ENCODE data around the gene FLYWCH1. TPM values are rescaled to one million over a fixed set of nuclear protein-coding genes. Genes with fewer than 3 reads are reported as not detected.

FLYWCH1 gene
- polyA plus RNA-seq, 6 donors from 2014 or later, result 6.3 to 13.4 (median 9.5) TPM

DNA sequence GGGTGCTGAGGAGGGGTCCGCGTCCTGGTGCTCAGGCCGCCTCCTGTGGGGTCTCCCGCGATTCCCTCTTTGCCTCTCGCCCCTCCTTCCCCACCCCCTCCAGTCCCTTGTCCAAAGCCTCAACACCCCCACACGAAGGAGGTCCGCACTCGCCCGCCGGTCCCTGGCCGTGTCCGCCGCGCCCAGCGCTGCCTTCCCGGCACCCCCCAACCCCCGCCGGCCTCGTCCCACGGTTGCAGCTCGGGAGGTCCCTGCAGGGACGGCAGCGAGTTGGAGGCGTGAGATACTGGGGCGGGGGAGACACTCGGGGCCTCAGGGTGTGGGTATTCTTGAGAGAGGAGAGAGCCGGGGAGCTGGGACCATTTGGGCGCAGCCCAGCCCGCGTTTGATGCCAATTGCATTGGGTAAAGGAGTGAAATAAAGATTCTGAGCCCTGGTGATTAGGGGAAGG, 28.2 kb upstream of the FLYWCH1 start:
- Mint-ChIP-seq H3K4me3 (peak overlapping the region; percentile 82 to 97 (median 93)), H3K9me3 (peaks cover 0 to 4% (median 0%) of the 10 kb centered on the region in 7 donors), H3K36me3 (no peaks in the 10 kb centered on the region), H3K27ac (peak overlapping the region in 4 of 6 donors; percentile 69 to 90 (median 86)), H3K27me3 (no peaks in the 10 kb centered on the region), H3K4me1 (peaks cover 9 to 17% (median 16%) of the 10 kb centered on the region in 3 donors)
- DNase-seq, result peak; percentile 10
- no peak for ATAC-seq (ENCODE audit: low read depth in 2 of 2)

DNA sequence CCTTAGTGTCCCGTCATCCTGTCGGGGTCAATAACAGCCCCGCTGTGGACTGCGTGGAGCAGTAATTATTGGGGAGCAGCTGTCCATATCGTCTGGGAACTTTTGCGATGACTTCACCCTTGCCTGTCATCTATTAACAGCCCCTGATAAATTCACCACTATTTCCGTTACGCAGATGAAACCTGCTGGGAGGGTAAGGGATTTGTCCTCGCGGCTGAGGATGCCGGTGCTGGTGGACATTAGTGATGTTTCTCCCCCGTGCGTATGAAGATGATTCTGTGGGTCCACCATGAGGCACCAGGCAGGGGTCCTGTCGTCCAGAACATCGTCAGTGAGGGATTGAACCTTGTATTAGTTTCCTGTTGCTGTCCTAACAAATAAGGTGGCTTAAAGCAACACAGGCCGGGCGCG, 27.7 kb upstream of the FLYWCH1 start:
- peaks cover 9 to 17% (median 16%) of the 10 kb centered on the region in 3 donors for H3K4me1 Mint-ChIP-seq
- H3K36me3 Mint-ChIP-seq, result no peaks in the 10 kb centered on the region
- H3K9me3 Mint-ChIP-seq, result peaks cover 0 to 4% (median 0%) of the 10 kb centered on the region in 7 donors
- no peaks in the 10 kb centered on the region for H3K27me3 Mint-ChIP-seq
- H3K4me3 Mint-ChIP-seq, result peak overlapping the region; percentile 82 to 97 (median 92)
- H3K27ac Mint-ChIP-seq, result peak overlapping the region in 4 of 6 donors; percentile 69 to 90 (median 86)
- DNase-seq (no peak), ATAC-seq (ENCODE audit: low read depth in 2 of 2) (no peak)

DNA sequence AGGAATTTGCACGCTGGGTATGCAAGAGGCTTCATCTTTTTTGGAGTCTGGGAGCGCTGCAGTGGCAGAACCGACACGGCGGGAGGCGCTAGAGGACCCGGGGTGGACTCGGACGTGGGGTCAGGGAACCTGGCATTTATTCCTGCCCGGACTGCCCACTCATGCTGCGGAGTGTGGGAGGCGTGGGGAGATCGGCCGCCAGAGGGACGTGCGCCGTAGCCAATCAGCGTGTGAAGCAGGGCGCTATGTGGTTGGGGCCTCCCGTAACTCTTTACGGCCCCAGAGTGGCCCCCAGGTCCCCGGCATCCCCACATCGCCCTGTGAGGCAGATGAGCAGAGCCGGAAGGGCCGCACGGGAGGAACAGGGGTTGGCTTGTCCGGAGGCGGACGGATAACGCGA, 17.5 kb upstream of the FLYWCH1 start:
- ATAC-seq (ENCODE audit: low read depth in 2 of 2), result no peak
- Mint-ChIP-seq H3K36me3 (no peaks in the 10 kb centered on the region), H3K4me1 (peaks cover 10 to 11% (median 11%) of the 10 kb centered on the region in 3 donors), H3K9me3 (no peaks in the 10 kb centered on the region), H3K4me3 (peak overlapping the region in 1 of 8 donors; percentile 63), H3K27me3 (no peaks in the 10 kb centered on the region), H3K27ac (no peak overlapping the region)
- DNase-seq, result no peak

DNA sequence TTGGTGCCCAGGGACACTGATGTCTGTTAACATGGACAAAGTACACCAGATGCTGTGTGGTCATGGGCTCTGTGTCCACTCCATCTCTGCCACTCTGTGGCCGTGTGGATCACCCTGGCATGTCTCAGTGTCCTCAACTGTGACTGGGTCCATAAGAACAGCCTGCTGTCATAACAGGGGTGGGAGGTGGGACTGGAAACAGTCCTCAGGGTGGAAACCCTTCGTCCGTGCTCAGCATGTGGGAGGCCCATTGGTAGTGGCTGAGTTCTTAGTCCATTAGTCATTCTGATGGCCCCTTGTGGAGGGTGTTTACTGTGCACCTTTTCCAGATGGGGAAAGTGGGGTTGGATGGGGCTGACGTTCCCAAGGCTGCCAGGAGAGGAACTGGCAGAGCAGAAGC, 15.9 kb upstream of the FLYWCH1 start:
- Mint-ChIP-seq H3K27ac (no peak overlapping the region), H3K9me3 (no peaks in the 10 kb centered on the region), H3K36me3 (no peaks in the 10 kb centered on the region), H3K27me3 (no peaks in the 10 kb centered on the region), H3K4me1 (peaks cover 10 to 11% (median 11%) of the 10 kb centered on the region in 3 donors), H3K4me3 (peak overlapping the region in 2 of 8 donors; percentile 12 to 37)
- ATAC-seq (ENCODE audit: low read depth in 2 of 2) (no peak), DNase-seq (no peak)

DNA sequence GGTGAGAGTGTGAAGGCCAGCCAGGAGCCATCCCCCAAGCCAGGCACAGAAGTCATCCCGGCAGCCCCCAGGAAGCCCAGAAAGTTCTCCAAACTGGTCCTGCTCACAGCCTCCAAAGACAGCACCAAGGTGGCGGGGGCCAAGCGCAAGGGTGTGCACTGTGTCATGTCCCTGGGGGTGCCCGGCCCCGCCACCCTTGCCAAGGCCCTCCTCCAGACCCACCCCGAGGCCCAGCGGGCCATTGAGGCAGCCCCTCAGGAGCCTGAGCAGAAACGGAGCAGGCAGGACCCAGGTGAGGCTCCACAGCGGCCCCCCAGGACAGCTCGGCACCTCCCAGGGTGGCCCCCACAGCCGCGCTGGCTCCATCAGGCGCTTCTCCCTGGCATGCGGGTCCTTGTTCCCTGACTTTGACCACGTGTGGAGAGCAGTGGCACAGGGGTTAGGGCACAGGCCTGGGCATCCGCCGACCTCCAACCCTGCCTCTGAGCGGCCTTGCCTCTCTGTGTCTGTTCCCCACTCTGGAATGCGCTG, 15.2 kb upstream of the FLYWCH1 start:
- H3K27me3 Mint-ChIP-seq, result no peaks in the 10 kb centered on the region
- H3K4me1 Mint-ChIP-seq, result peaks cover 10 to 11% (median 11%) of the 10 kb centered on the region in 3 donors
- H3K36me3 Mint-ChIP-seq, result no peaks in the 10 kb centered on the region
- H3K4me3 Mint-ChIP-seq, result peak overlapping the region in 7 of 8 donors; percentile 37 to 84 (median 64)
- DNase-seq (no peak), ATAC-seq (ENCODE audit: low read depth in 2 of 2) (no peak)
- H3K27ac Mint-ChIP-seq, result peak overlapping the region in 4 of 6 donors; percentile 43 to 89 (median 76)
- H3K9me3 Mint-ChIP-seq, result no peaks in the 10 kb centered on the region

DNA sequence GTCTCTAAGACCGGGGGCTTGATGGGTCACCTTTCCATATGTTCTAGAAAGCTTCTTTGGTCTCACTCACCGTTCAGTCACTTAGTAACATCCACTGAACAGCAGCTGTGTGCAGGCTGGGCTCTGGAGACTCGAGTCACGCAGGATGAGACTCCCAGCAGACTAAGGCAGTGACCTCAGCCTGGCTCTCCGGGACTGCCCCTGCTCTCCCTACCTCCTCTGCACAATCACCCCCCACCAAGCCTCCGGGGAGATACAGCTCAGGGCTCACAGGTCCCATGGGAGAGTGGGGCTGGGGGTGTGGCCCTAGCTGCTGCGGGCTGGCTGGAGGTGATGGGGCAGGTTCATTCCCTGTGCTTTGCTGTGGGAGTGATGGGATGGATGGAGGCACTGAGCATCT, 14.6 kb upstream of the FLYWCH1 start:
- DNase-seq (peak; percentile 82), ATAC-seq (ENCODE audit: low read depth in 2 of 2) (peak; percentile 98 to 99)
- Mint-ChIP-seq H3K36me3 (no peaks in the 10 kb centered on the region), H3K9me3 (no peaks in the 10 kb centered on the region), H3K27me3 (no peaks in the 10 kb centered on the region), H3K4me3 (peak overlapping the region; percentile 37 to 84 (median 60)), H3K4me1 (peaks cover 10 to 11% (median 11%) of the 10 kb centered on the region in 3 donors), H3K27ac (peak overlapping the region in 5 of 6 donors; percentile 43 to 89 (median 75))

DNA sequence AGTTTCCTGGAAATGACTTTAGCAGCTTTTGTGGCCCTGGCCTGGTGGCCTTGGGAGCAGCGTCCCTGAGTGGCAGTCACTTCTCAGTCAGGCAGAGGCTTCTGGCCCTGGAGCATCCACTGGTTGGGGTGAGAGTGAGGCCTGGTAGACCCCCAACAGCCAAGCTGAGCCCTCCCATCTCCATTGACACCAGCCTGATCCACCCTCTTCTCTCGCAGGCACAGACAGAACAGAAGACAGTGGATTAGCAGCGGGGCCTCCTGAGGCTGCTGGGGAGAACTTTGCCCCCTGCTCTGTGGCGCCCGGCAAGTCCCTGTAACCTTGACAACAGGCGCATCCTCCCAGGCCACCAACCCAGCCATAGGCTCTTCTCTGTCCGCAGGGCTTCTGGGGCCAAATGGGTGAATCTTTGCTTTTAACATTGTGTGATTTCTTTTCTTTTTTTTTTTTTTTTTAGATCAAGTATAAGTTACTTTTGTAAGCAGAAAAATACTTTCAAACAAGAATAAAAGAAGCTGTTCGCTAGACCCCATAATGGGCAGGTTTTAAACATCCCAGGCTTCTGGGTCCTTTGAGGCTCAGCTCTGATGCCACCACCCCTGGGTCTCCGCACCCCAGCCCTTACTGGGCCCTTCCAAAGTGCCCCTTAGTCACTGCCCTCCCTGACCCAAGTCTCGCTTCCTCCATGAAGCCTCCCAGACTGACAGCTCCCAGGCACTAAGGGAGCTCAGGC, 12.7 kb upstream of the FLYWCH1 start:
- no peaks in the 10 kb centered on the region for H3K36me3 Mint-ChIP-seq
- peaks cover 13 to 17% (median 15%) of the 10 kb centered on the region in 3 donors for H3K4me1 Mint-ChIP-seq
- H3K27ac Mint-ChIP-seq, result peak overlapping the region in 3 of 6 donors; percentile 11 to 72 (median 42)
- ATAC-seq (ENCODE audit: low read depth in 2 of 2) (no peak), DNase-seq (no peak)
- H3K4me3 Mint-ChIP-seq, result peak overlapping the region in 1 of 8 donors; percentile 15
- H3K9me3 Mint-ChIP-seq, result no peaks in the 10 kb centered on the region
- H3K27me3 Mint-ChIP-seq, result no peaks in the 10 kb centered on the region

DNA sequence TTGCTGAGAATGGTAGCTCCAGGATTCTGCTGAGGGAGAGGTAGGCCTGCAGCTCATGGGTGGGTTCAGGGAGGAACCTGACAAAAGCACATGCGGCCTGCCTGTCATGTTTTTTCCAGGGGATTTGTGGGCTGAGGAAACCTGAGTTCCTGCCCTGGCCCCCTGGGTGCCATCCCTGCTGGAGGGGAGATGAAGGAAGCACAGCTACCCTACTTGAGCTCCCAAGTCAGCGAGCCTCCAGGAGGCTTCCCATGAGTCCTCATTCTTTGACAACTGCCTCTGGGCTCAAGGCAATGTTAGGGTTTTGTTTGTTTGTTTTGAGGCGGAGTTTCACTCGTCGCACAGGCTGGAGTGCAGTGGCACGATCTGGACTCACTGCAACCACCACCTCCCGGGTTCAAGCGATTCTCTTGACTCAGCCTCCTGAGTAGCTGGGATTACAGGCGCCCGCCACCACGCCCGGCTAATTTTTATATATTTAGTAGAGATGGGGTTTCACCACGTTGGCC, 12.1 kb upstream of the FLYWCH1 start:
- H3K27ac Mint-ChIP-seq, result no peak overlapping the region
- no peak for DNase-seq
- H3K4me1 Mint-ChIP-seq, result peaks cover 18 to 21% (median 19%) of the 10 kb centered on the region in 3 donors
- no peaks in the 10 kb centered on the region for H3K9me3 Mint-ChIP-seq
- H3K36me3 Mint-ChIP-seq, result no peaks in the 10 kb centered on the region
- ATAC-seq (ENCODE audit: low read depth in 2 of 2), result no peak
- H3K4me3 Mint-ChIP-seq, result peak overlapping the region in 2 of 8 donors; percentile 41 to 53
- H3K27me3 Mint-ChIP-seq, result no peaks in the 10 kb centered on the region

DNA sequence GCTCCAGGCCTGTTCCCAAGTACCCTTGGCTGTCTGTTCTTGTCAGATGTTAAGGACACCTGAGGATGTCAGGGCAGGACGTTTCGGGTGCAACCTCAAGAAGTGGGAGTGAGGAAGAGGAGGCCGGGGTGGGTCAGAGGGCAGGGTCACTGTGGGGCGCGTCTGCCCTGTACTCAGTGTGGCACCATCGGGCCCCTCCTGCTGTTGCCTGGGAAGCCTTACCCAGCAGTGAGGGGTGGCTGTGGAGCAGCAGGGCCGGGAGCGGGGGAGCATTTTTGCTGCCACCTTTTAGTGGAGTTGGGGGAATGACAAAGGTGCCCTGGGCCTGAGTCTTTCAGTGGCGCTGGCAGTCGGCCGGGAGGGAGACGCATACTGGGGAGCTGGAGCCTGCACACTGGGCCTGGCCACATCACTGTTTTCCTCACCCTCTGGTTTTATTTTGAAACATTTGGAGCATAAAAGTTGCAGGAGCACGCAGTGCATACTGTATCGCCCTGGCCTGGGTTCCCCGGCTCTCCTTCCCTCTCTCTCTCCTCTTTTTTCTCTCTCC, 11.1 kb upstream of the FLYWCH1 start:
- no peaks in the 10 kb centered on the region for H3K27me3 Mint-ChIP-seq
- no peaks in the 10 kb centered on the region for H3K36me3 Mint-ChIP-seq
- peak overlapping the region in 1 of 8 donors; percentile 41 for H3K4me3 Mint-ChIP-seq
- peaks cover 20 to 25% (median 21%) of the 10 kb centered on the region in 3 donors for H3K4me1 Mint-ChIP-seq
- ATAC-seq (ENCODE audit: low read depth in 2 of 2) (no peak), DNase-seq (no peak)
- peak overlapping the region in 1 of 6 donors; percentile 42 for H3K27ac Mint-ChIP-seq
- H3K9me3 Mint-ChIP-seq, result no peaks in the 10 kb centered on the region

DNA sequence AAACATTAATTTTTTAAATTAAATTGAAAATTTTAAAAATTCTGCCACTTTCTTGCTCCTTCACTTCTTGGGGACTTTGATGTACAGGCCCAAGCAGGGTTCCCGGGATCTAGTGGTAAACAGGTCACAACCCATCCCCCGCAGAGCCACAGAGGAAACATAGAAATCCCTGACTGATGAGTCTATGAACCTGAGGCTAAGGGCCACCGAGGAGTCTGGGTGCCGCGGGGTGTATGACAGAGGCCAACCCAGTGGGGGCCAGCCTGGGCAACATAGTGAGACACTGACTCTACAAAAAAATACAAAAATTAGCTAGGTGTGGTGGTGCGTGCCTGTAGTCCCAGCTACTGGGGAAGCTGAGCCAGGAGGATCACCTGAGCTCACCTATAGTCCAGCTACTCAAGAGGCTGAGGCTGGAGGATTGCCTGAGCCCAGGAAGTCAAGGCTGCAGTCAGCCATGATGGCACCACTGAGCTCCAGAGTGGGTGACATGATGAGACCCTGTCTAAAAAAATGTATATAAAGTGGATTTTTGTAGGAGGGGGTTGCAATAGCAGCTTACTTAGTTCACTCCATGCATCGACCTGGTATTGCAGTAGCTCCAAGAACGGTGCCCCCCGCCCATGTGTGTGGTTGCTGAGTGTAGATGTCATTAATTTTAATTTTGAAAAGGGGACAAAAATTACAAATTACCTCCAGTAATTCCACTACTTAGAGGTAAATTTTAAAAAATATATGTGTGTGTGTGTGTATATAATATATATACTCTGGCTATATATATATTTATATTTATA, 9.2 kb upstream of the FLYWCH1 start:
- Mint-ChIP-seq H3K4me1 (peaks cover 24 to 31% (median 30%) of the 10 kb centered on the region in 3 donors), H3K4me3 (peak overlapping the region in 2 of 8 donors; percentile 60 to 92), H3K36me3 (no peaks in the 10 kb centered on the region), H3K27ac (peak overlapping the region in 1 of 6 donors; percentile 76), H3K9me3 (no peaks in the 10 kb centered on the region), H3K27me3 (no peaks in the 10 kb centered on the region)
- ATAC-seq (ENCODE audit: low read depth in 2 of 2) (no peak), DNase-seq (no peak)

DNA sequence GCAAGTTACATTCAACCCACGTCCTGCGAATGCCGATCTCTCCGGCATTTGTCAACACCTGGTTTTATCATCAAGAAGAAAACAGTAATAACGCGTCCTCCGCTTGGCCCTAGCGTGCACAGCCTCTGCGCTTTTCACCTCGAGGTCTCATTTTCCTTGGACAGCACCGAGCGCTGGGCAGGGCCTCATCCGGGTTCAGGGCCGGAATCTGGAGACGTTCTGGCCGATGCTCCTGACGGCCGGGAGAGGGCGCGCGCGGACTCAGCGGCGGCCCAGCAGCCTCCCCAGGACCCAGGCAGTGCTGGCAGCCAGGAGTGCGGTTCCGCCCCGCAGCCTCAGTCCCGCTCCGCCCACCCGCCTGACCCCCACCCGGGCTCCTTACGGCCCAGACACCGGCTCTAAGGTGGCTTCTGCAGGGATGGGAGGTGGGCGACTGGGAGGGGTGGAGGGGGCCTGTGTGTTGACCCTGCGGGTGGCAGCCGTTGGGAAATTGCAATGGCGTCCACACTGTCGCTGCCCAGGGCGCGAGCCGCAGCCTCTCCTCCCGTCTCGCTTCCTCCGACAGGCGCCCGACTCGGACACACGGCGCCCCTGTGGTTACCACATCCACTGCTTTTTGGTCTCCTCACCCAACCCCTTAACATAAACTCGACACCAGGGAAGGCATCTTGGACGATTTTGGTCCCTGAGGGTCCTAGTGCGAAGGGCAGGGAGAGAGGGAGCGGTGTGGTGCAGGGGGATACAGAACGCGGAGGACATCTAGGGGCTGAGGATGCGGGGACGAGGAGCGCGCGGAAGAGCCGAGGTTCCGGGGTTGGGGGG, 7.4 kb upstream of the FLYWCH1 start:
- Mint-ChIP-seq H3K27ac (peak overlapping the region in 5 of 6 donors; percentile 65 to 86 (median 84)), H3K27me3 (no peaks in the 10 kb centered on the region), H3K36me3 (no peaks in the 10 kb centered on the region), H3K4me3 (peak overlapping the region; percentile 87 to 98 (median 92)), H3K9me3 (no peaks in the 10 kb centered on the region), H3K4me1 (peaks cover 22 to 29% (median 28%) of the 10 kb centered on the region in 3 donors)
- ATAC-seq (ENCODE audit: low read depth in 2 of 2), result peak; percentile 63 to 65
- peak; percentile 75 for DNase-seq

DNA sequence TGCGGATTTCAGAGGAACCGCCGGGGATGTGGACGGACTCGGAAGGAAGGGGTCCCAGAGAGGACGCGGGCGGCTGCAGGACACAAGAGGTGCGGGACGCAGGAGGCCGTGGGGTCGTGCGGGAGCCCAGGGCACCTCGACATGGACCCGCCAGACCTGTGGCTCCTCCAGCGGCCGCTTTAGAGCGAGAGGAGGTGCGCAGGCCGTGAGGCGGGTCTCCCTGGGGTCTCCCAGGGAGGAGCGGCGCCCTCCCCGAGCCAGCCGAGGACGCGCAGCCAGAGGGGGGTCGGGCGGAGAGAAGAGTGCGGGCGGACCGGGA, 6.8 kb upstream of the FLYWCH1 start:
- H3K4me3 Mint-ChIP-seq, result peak overlapping the region; percentile 87 to 98 (median 92)
- no peaks in the 10 kb centered on the region for H3K27me3 Mint-ChIP-seq
- H3K4me1 Mint-ChIP-seq, result peaks cover 22 to 29% (median 28%) of the 10 kb centered on the region in 3 donors
- H3K27ac Mint-ChIP-seq, result peak overlapping the region in 3 of 6 donors; percentile 84 to 86 (median 84)
- no peak for DNase-seq
- no peaks in the 10 kb centered on the region for H3K36me3 Mint-ChIP-seq
- ATAC-seq (ENCODE audit: low read depth in 2 of 2), result peak in 1 of 2 donors; percentile 3
- no peaks in the 10 kb centered on the region for H3K9me3 Mint-ChIP-seq

Data from naive B cell (primary cell).